ENCODE data around the gene CTNND2.

GRCh38 chr5:11056560-11056959, 847.7 kb downstream of the CTNND2 start:
- TF ChIP-seq POLR2AphosphoS5 (IDR thresholded peaks at IDR 0.05) (no peak), POLR2A (IDR thresholded peaks at IDR 0.05) (no peak), EP300 (IDR thresholded peaks at IDR 0.05) (no peak), CTCF (IDR thresholded peaks at IDR 0.05) (no peak)
